NCI-H1930 (cell line): ENCODE data around the gene NCL.

Experiments
- DNase-seq, 2 experiments: peaks; one replicate each; lab custom pipeline; 2025; lab: John Stamatoyannopoulos, UW

Gene NCL, protein sequence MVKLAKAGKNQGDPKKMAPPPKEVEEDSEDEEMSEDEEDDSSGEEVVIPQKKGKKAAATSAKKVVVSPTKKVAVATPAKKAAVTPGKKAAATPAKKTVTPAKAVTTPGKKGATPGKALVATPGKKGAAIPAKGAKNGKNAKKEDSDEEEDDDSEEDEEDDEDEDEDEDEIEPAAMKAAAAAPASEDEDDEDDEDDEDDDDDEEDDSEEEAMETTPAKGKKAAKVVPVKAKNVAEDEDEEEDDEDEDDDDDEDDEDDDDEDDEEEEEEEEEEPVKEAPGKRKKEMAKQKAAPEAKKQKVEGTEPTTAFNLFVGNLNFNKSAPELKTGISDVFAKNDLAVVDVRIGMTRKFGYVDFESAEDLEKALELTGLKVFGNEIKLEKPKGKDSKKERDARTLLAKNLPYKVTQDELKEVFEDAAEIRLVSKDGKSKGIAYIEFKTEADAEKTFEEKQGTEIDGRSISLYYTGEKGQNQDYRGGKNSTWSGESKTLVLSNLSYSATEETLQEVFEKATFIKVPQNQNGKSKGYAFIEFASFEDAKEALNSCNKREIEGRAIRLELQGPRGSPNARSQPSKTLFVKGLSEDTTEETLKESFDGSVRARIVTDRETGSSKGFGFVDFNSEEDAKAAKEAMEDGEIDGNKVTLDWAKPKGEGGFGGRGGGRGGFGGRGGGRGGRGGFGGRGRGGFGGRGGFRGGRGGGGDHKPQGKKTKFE

DNA sequence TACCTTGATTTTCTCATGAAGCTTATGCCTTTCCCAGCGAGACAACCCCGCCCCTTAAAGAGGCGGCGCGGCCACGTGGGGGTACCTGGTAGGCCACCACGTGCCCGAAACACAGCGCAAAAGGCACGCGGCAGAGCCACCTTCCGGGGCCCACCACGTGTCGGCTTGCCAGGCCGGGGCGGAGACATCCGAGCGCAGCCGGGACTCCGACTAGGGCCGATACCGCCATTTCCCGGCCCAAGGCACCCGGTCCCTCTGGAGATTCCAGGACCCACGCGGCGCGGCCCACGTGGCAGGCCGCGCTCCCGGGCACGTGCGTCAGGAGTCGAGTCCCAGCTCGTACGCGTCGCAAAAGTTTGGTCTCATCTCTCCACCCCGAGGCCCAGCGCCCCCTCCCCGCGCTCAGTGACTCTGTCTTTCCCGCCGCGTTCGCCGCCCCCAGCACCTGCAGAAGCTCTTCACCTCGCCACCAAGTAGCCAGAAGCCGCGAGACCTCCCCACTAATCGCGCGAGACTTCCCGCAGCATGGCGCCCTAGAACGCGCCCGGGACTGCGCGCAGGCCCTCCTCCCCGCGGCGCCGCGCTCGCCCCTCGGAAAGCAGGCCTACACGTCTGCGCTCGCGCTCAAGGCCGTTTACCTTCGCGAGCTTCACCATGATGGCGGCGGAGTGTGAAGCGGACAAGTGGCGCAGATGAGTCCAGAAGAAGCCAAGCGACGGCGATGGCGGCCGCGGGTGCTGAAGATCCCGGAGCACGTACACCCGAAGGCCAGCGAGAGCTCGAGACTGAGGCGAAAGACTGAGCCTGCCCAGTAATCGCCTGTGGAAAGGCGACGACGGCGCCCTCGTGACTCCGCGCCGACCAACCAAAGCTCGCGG lies at the start of gene NCL:
Gene NCL, minus strand, starts transcription at position 787 of the 878 bp plus-strand sequence. Its CDS starts 131 bp downstream, at position 656.
- DNase-seq: peak; percentile 60 to 84

- DNase-seq: no peak
Measured at GRCh38 chr2:231513746-231514224, 49.5 kb upstream of the NCL start.

- no peak for DNase-seq
Measured at GRCh38 chr2:231512222-231512621, 47.9 kb upstream of the NCL start.

DNA sequence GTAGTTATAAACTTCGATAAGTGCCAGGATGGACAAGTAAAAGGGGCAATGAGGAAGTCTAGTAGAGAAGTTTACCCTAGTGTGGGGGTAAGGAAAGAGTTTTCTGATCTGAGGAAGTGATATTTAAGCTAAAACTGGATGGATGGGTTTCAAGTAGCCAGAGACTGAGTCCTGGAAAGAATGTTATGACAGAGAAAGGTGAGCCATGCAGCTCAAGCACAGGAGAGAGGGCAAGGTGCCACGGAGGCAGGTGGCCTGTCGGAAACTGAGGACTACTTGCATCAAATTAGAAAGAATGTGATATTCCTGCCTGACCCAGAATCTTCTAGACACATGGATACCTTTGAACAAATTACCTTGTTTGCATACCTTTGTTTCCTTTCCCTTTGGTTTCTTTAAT lies 39.5 kb upstream of the NCL start:
- no peak for DNase-seq

GRCh38 chr2:231502596-231502995 lies 38.3 kb upstream of the NCL start:
- DNase-seq: no peak

GRCh38 chr2:231497651-231498050 lies 33.4 kb upstream of the NCL start:
- DNase-seq: no peak

- no peak for DNase-seq
Measured at GRCh38 chr2:231494669-231495068, 30.4 kb upstream of the NCL start.

GRCh38 chr2:231490801-231491200 lies 26.5 kb upstream of the NCL start:
- DNase-seq: no peak

- DNase-seq: no peak
Measured at GRCh38 chr2:231489990-231490389, 25.7 kb upstream of the NCL start.

DNA sequence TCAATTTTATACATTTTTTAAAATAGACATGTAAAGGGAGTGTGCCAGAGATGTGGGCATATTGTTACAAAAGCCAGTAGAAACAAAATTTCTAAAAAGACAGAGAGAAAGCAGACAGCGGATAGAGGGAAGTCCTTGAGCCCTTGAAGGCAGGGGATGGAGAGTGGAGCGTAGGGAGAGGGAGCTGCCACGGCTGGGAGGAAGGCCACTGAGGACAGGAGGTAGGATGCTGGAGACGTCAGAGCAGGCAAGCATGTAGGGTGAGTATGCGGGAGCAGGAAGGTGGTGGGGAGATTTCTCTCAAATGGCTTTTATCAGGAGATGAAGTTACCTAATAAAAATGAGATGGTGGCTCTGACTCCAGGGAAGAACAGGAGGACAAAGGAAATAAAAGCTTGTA lies 24.0 kb upstream of the NCL start:
- DNase-seq: no peak

GRCh38 chr2:231486851-231487596 lies 22.7 kb upstream of the NCL start:
- no peak for DNase-seq

GRCh38 chr2:231483398-231484329 lies 19.4 kb upstream of the NCL start:
- no peak for DNase-seq

- peak in 1 of 2 experiments; percentile 5 for DNase-seq
Measured at GRCh38 chr2:231482806-231483391, 18.6 kb upstream of the NCL start.

- DNase-seq: no peak
Measured at GRCh38 chr2:231480781-231481180, 16.5 kb upstream of the NCL start.

DNA sequence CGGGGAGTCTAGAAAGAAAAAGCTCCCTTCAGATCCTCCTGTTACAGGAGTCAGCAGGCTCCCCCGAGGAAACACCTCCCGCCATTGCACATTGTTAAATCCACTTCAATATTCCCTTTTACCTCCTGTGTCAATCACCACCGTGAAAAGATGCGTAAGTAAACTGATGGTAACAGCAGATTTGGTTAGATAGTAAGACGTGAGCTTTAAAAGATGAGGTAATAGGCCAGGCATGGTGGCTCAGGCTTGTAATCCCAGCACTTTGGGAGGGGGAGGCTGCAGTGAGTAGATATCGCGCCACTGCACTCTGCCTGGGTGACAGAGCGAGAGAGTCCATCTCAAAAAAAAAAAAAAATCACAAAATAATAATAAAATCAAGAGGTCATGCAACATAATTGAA lies 15.2 kb upstream of the NCL start:
- no peak for DNase-seq

DNA sequence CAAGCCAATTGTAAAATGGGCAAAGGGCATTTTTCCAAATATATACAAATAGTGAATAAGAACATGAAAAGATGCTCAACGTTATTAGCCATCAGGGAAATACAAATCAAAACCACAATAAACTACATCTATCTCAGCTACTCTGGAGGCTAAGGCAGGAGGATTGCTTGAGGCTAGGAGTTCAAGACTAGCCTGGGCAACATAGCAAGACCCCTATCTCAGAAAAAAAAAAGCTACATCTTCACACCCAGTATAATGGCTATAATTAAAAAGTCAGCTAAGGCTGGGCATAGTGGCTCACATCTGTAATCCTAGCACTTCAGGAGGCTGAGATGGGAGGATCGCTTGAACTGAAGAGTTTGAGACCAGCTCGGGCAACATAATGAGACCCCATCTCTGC lies 12.6 kb upstream of the NCL start:
- no peak for DNase-seq

- no peak for DNase-seq
Measured at GRCh38 chr2:231475965-231476364, 11.7 kb upstream of the NCL start.

- no peak for DNase-seq
Measured at GRCh38 chr2:231472816-231473215, 8.5 kb upstream of the NCL start.

- no peak for DNase-seq
Measured at GRCh38 chr2:231470246-231470900, 6.1 kb upstream of the NCL start.

- DNase-seq: no peak
Measured at GRCh38 chr2:231469583-231469950, 5.3 kb upstream of the NCL start.
